MM.1S (cell line): ENCODE data around the gene MMS22L.

Experiments
- DNase-seq: peaks from one replicate; pipeline ENCODE4 v3.0.0-alpha.2; 2015
- H2AFZ ChIP-seq: fragments of 300-600 bp; sonication (generic); 2 replicates; pipeline ENCODE4 v1.6.0; 2016; ENCODE audit warnings: antibody characterized with exemption, low read length
- H3F3A ChIP-seq: fragments of 300-600 bp; sonication (generic); 2 replicates; pipeline ENCODE4 v1.6.1; 2016; ENCODE audit warnings: mild to moderate bottlenecking, antibody characterized with exemption, low read length, moderate library complexity, mixed read lengths; ENCODE audit not compliant: insufficient read depth
- H3K27ac ChIP-seq: fragments of 300-600 bp; sonication (generic); 2 replicates; pipeline ENCODE4 v1.5.1; 2016; ENCODE audit warnings: mild to moderate bottlenecking, low read length
- H3K27me3 ChIP-seq: fragments of 300-600 bp; sonication (generic); replicated peaks from 2 replicates; pipeline ENCODE4 v1.6.0; 2016; ENCODE audit warnings: low read length; ENCODE audit not compliant: insufficient read depth
- H3K36me3 ChIP-seq: fragments of 300-600 bp; sonication (generic); replicated peaks from 2 replicates; pipeline ENCODE4 v1.6.1; 2016; ENCODE audit warnings: mild to moderate bottlenecking, low read length, mixed read lengths; ENCODE audit not compliant: insufficient read depth
- H3K4me1 ChIP-seq: fragments of 300-600 bp; sonication (generic); 2 replicates; pipeline ENCODE4 v1.6.1; 2016; ENCODE audit warnings: low read length, mixed read lengths
- H3K4me2 ChIP-seq: fragments of 300-600 bp; sonication (generic); 2 replicates; pipeline ENCODE4 v1.6.0; 2016; ENCODE audit warnings: low read depth, low read length
- H3K4me3 ChIP-seq: fragments of 300-600 bp; sonication (generic); 2 replicates; pipeline ENCODE4 v1.5.1; 2016; ENCODE audit warnings: low read length, mixed read lengths
- H3K79me2 ChIP-seq: fragments of 300-600 bp; sonication (generic); 2 replicates; pipeline ENCODE4 v1.6.1; 2016; ENCODE audit warnings: mixed run types, low read length, mixed read lengths
- H3K9ac ChIP-seq: fragments of 300-600 bp; sonication (generic); 2 replicates; pipeline ENCODE4 v1.6.1; 2016; ENCODE audit warnings: low read length, mixed read lengths
- H3K9me2 ChIP-seq: fragments of 300-600 bp; sonication (generic); replicated peaks from 2 replicates; pipeline ENCODE4 v1.6.1; 2016; ENCODE audit warnings: mild to moderate bottlenecking, low read length, mixed read lengths; ENCODE audit not compliant: insufficient read depth
- H3K9me3 ChIP-seq: fragments of 300-600 bp; sonication (generic); replicated peaks from 2 replicates; pipeline ENCODE4 v1.6.1; 2016; ENCODE audit warnings: mild to moderate bottlenecking, low read length, mixed read lengths; ENCODE audit not compliant: insufficient read depth
- H4K20me1 ChIP-seq: fragments of 300-600 bp; sonication (generic); 2 replicates; pipeline ENCODE4 v1.6.1; 2016; ENCODE audit warnings: mild to moderate bottlenecking, low read length, moderate library complexity, mixed read lengths; ENCODE audit not compliant: insufficient read depth
- EZH2 ChIP-seq: fragments of 300-600 bp; sonication (generic); optimal IDR thresholded peaks from 2 replicates; pipeline ENCODE3; 2017; ENCODE audit warnings: low read depth, mild to moderate bottlenecking, antibody characterized with exemption, low read length, mixed read lengths
- EZH2phosphoT487 ChIP-seq: fragments of 300-600 bp; sonication (generic); IDR thresholded peaks from 2 replicates; pipeline ENCODE4 v1.6.1; 2018; ENCODE audit warnings: antibody characterized with exemption, low read length
- TF ChIP-seq, protein P1 (sequence below): fragments of 300-600 bp; sonication (generic); IDR thresholded peaks from 2 replicates; pipeline ENCODE4 v1.5.1; 2016; ENCODE audit warnings: antibody characterized with exemption, low read length, mixed read lengths

The MMS22L gene

GRCh38 chr6:97203343-97203742 is 79.7 kb downstream of the MMS22L start:
- no peaks in the 10 kb centered on the region for H3K9me2 ChIP-seq
- H3K4me1 ChIP-seq, result no peaks in the 10 kb centered on the region
- no peaks in the 10 kb centered on the region for H3K36me3 ChIP-seq
- H3K27me3 ChIP-seq, result no peaks in the 10 kb centered on the region
- H3F3A ChIP-seq, result no peaks in the 10 kb centered on the region
- no peaks in the 10 kb centered on the region for H3K9me3 ChIP-seq
- H3K79me2 ChIP-seq, result no peaks in the 10 kb centered on the region
- H4K20me1 ChIP-seq, result no peaks in the 10 kb centered on the region
- no peak overlapping the region for H3K27ac ChIP-seq
- H2AFZ ChIP-seq, result no peak overlapping the region
- DNase-seq, result no peak
- TF ChIP-seq EZH2 (no peak), EZH2phosphoT487 (no peak)
- TF ChIP-seq, protein P1, sequence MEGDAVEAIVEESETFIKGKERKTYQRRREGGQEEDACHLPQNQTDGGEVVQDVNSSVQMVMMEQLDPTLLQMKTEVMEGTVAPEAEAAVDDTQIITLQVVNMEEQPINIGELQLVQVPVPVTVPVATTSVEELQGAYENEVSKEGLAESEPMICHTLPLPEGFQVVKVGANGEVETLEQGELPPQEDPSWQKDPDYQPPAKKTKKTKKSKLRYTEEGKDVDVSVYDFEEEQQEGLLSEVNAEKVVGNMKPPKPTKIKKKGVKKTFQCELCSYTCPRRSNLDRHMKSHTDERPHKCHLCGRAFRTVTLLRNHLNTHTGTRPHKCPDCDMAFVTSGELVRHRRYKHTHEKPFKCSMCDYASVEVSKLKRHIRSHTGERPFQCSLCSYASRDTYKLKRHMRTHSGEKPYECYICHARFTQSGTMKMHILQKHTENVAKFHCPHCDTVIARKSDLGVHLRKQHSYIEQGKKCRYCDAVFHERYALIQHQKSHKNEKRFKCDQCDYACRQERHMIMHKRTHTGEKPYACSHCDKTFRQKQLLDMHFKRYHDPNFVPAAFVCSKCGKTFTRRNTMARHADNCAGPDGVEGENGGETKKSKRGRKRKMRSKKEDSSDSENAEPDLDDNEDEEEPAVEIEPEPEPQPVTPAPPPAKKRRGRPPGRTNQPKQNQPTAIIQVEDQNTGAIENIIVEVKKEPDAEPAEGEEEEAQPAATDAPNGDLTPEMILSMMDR, result no peak
- no peak overlapping the region for H3K4me2 ChIP-seq
- H3K9ac ChIP-seq, result no peak overlapping the region
- no peak overlapping the region for H3K4me3 ChIP-seq

GRCh38 chr6:97198046-97198565 is 84.9 kb downstream of the MMS22L start:
- TF ChIP-seq, protein P1, result no peak
- TF ChIP-seq EZH2phosphoT487, result no peak
- no peak for TF ChIP-seq EZH2
- no peak overlapping the region for H3K4me2 ChIP-seq
- H3K36me3 ChIP-seq, result no peaks in the 10 kb centered on the region
- H3K27me3 ChIP-seq, result no peaks in the 10 kb centered on the region
- H3K4me3 ChIP-seq, result no peak overlapping the region
- no peaks in the 10 kb centered on the region for H3K4me1 ChIP-seq
- H3K9ac ChIP-seq, result no peak overlapping the region
- no peak for DNase-seq
- no peaks in the 10 kb centered on the region for H3K9me2 ChIP-seq
- H3K9me3 ChIP-seq, result no peaks in the 10 kb centered on the region
- no peaks in the 10 kb centered on the region for H3K79me2 ChIP-seq
- no peak overlapping the region for H3K27ac ChIP-seq
- no peak overlapping the region for H2AFZ ChIP-seq
- H4K20me1 ChIP-seq, result no peaks in the 10 kb centered on the region
- no peaks in the 10 kb centered on the region for H3F3A ChIP-seq

DNA sequence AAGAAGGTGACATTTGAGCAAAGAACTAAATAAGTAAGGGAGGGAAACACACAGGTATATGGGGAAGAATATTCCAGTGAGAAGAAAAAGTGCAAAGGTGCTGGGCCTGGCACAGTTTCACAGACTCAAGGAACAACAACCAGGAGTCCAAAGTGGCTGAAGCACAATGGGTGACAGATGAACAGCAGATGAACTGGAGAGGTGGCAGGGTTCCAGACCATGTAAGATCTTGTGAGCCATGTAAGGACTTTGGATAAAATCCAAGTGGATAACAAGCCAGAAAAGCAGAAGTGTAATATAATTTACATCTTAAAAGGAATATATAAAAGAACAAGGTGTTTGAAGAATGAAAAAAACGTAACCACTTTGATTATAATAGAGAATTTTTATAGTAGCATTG is 87.9 kb downstream of the MMS22L start:
- H4K20me1 ChIP-seq, result no peaks in the 10 kb centered on the region
- H3K27ac ChIP-seq, result no peak overlapping the region
- H2AFZ ChIP-seq, result no peak overlapping the region
- DNase-seq, result no peak
- no peaks in the 10 kb centered on the region for H3K36me3 ChIP-seq
- H3K27me3 ChIP-seq, result no peaks in the 10 kb centered on the region
- H3K9ac ChIP-seq, result no peak overlapping the region
- H3K9me2 ChIP-seq, result no peaks in the 10 kb centered on the region
- H3K4me3 ChIP-seq, result no peak overlapping the region
- no peaks in the 10 kb centered on the region for H3F3A ChIP-seq
- TF ChIP-seq, protein P1, result no peak
- no peak for TF ChIP-seq EZH2
- no peak overlapping the region for H3K4me2 ChIP-seq
- no peaks in the 10 kb centered on the region for H3K4me1 ChIP-seq
- H3K79me2 ChIP-seq, result no peaks in the 10 kb centered on the region
- no peaks in the 10 kb centered on the region for H3K9me3 ChIP-seq
